GM19351 (cell line): ENCODE results near the gene OPTC.

ENCODE experiments used
- ATAC-seq: cut with Tn5 transposase; IDR thresholded peaks from one replicate; pipeline ENCODE4 v1.9.1; 2021; ENCODE audit warnings: mild to moderate bottlenecking, moderate library complexity; ENCODE audit not compliant: unreplicated experiment

Gene OPTC

DNA sequence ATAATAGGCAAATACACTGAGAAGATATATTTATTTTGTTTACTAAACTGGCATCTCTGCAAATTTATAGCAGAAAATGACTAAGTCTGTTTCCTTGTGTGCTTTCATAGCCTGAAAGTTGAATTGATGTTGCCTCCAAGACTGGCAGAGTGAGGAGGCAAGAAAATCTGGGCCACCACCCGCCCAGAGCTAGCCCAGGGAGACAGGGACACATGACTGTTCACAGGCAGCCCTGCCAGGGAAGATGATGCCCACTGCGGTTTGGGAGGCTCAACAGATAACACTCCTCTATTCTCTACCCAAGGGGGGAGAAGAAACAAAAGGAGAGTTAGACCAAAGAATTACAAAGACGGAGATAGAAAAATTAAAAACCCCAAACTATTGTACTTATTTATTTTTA, 37.1 kb downstream of the OPTC start:
- no peak for ATAC-seq

DNA sequence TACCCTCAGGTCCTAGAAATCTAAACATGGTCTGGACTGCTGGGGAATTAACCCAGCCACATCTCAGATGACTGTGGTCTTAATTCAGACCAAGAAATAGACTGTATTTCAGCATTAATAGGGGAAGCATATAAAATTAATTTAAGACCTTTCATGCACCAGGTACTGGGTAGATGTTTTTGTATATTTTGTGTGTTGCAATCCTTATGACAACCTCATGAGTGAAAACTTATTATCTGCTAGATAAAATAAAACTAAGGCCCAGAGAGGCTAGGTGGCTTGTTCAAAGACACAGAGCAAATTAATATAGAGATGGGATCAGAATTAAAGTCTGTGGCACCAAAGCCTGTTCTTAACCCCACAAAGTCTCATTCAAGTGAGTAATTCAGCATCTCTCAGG, 40.1 kb downstream of the OPTC start:
- no peak for ATAC-seq

DNA sequence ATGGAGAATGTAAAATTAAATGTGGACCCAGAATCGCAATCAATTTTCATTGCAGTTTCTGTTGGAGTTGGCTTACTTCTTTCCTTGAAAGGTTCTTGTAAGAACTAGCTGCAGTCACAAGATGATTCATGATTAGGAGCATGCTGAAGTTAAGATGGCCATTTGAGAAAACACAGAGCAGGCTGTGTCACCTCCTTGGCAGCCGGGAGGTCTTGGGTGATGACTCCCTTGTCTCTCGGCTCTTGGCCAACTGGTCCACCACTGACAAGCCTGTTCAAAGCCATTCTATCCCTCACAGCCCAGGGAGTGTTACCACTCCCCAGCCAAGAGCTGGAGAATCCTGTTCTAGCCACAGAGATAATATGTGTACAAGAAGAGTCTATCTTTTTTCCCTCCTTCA, 40.6 kb downstream of the OPTC start:
- no peak for ATAC-seq

DNA sequence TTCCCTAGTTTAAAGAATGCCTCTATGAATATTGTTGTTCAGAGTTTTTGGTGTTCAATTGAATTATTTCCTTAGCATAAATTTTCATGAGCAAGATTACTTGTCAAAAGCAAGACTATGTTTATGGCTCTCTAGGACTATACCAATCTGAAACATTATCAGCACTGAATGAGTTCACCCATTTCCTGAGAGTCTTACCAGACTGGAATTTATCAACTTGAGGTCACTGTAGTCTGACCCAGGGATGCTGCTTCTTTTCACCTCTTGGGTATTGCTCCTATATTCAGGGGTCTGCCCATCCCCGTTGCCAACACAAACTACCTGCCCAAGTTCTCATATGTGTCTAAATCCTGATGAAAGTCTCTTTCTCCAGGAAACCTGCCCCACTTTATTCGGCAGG, 42.6 kb downstream of the OPTC start:
- no peak for ATAC-seq

DNA sequence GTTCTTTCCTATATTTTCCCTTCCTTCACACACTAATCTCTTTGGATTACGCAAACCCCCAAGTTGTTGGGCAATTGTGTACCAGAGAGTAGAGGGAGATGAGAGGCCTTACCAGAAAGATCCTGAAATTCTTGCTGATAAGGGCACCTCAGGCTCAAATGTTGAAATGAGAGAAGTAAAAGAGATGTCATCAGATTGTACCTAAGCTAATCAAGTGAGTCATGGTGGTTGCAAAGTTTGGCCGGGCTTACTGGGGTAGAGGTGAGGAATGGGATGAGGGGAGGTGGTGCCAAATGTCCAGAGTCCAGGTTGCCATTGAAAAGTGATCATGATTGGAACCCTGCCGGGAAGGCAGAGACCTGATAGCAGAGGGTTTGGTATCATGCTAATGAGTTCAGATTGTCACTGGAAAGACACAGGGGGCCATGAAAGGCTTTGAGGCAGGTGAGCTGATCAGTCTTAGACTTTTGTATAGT, 43.1 kb downstream of the OPTC start:
- ATAC-seq = no peak

DNA sequence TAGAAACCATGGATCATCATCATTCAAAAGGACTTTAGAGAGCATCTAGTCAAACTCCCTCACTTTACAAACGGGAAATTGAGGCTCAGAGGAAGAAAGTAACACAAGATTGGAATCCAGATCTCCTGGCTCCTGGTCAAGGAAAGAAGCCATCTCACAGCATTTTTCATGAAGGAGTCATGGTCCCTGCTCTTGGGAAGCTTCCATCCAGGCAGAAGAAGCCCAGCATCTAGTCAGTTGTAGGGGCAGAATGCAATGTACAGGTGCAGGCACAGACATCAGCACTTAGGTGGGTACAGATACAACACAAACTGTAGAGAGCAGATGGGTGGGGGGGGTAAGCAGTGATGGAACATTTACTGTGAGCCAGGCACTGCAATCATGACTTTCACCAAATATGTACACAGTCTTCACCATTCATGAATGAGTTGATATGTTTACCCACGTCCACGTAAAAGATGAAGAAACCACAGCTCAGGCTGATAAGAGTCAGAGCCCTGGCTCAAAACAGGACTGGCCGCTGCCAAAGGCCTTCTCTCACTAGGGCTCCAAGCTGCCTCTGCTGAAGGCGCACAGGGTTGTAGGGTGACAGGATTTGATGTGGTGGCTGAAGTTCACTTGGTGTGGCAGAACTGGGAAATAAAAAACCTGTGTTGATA, 44.0 kb downstream of the OPTC start:
- no peak for ATAC-seq

DNA sequence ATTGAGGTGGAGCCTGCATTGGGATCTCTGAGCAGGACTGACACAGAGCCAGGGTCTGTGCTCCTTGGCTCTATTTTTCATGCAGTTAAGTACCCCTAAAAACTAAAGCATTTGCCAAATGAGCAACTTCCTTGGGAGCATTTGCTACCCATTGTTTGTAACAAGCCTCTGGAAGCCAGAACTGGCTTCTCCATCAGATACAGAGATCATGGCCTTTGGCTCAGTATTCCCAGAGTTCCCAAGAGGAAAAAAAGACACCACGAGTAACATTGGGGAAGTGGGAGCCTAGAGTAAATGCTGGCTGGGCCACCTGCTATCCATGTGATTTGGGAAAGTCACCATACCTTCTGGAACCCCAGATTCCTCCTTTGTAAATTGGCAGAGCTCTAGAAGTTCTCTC, 44.8 kb downstream of the OPTC start:
- ATAC-seq = no peak

DNA sequence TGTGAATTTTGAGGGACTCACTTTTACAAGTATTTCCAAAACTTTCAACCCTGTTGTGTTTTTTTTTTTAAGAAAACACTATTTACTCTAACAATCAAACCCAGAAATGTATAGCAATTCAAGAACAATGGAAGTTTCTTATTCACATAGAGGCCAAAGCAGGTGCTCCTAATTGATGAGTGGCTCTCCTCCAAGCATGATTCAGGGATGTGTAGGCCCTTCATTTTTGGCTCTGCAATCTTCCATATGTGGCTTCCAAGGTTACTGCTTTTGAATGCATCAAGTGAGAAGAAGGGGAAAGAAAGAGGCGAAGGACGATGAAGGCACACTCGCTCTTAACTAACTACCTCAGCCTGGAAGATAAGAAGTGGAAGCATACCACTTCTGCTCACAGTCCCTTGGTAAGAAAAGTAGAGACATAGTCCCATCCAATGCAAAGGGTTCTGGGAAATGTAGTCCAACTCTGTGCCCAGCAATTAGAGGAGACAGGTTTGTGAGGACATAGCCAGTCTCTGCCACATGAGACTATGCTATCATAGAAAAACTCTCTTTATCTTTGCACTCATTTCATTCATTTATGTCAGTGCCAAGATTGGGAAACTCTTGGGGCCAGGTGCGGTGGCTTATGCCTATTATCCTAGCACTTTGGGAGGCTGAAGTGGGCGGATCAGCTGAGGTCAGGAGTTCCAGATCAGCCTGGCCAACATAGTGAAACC, 46.0 kb downstream of the OPTC start:
- ATAC-seq = no peak

DNA sequence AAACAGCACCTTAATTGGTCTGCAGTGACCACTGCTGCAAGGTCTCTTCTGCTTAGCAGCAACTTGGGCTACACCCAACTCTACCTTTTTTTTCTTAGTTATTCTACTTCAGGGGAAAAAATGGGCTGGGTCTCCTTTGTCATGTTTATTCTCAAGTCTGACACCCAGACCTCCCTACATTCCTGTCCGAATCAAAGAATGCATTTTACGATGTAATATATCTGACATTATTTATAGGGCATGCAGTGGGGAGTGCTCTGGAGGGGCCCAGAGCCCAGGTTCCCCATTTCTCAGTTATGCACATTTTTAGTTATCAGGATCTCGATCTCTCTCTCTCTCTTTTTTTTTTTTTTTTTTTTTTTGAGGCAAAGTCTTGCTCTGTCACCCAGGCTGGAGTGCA, 50.5 kb downstream of the OPTC start:
- ATAC-seq = no peak

DNA sequence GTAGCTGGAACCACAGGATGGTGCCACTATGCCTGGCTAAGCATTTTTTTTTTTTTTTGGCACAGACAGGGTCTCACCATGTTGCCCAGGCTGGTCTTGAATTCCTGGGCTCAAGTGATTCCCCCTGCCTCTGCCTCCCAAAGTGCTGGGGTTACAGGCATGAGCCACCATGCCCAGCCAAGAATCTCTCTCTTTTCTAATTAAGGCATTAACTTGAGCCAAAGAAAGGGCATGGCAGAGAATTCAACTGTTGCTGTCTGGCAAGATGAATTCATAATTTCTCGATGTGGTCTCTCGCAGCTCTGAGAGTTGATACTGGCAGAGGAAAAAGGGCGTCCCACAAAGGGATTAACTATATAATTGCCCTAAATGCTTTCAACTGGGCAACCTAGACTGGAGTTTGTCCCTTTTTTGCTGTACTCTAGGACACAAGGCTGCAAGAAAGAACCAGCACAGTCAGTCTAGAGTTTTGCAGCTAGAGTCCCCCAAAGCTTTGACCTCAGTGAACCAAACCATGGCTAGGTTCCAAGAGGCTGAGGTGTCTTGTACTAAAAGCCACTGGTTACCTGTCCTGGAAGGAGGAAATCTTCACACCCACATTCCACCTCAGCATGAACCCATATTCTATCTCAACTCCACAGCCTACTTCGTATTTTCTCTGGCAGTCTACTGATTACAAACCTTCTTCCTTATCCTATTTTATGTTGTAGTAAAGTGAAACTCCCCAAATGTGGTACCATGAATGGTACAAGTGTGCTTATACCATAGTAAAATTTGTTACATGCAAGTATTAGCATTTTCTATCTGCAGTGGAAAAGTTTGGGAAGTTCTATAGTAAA, 51.2 kb downstream of the OPTC start:
- ATAC-seq = no peak

DNA sequence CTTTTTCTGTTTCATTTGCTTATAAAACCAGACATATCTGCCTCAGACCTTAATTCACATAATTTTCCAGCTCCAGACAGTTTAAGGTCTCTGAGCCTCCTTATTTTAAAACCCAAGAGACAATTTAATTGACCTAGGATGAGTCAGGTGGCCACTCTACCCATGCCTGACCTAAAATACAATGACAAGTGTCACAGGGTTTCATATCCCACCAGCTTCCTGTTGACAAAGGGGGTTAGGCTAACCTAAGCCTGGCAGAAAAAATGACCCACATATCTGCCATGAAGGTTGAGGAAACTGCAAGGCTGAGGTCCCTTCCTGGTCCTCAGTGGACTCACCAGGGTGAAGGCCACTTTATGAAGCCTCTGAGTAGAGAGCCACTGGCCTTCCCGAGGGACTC, 52.3 kb downstream of the OPTC start:
- no peak for ATAC-seq

DNA sequence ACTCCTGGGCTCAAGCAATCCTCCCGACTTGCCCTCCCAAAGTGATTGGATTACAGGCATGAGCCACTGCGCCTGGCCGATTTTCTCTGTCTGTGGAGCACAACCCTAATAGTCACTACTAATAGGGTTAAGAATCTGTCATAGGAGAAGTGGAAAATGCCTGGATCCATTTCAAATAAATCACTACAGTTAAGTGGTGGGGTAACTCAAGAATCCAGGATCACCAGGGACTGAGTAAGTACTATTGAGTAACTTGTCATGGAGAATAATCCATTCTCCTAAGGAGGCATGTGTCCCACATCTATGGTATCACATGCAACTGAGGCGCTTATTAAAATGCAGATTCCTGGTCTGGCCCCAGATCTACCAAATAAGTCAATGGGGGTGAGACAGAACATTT, 53.2 kb downstream of the OPTC start:
- ATAC-seq = no peak

DNA sequence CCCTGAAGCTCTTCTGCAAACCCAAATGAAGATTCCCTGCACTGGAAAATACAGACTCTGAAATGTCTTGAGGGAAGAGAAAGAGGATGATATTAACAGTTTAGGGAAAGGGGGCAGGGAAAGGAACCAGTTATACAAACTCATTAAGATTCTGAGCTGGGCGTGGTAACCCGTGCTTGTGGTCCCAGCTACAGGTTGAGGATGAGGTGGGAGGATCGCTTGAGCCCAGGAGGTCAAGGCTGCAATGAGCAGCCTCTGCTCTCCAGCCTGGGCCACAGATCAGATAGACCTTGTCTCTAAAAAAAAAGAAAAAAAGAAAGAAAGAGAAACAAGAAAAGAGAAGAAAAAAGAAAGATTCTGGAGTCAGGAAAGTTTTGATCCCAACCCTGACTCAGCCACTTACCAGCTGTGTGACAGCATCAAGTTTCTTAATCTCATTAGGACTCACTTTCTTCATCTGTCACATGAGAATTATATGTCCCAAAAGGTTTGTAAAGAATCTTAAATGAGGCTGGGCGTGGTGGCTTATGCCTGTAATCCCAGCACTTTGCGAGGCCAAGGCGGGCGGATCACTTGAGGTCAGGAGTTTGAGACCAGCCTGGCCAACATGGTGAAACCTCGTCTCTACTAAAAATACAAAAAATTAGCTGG, 53.9 kb downstream of the OPTC start:
- no peak for ATAC-seq

DNA sequence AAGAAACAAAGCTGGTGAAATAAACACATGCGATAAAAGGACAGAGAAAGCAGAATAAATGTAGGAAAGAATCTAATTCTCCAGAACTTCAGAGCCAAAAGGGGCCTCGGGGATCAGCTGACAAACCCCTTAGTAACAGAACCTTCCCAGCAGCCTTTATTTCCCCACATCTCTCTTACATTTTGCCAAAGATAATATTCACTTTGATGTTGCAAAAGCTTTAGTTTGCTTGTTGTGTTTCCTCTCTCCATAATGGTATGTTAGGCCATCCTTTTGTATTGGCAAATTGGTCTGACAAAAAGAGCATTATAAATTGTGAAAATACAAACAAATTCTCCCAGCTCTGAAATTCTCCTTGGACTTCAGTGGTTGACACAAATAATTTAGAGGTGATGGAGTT, 54.9 kb downstream of the OPTC start:
- no peak for ATAC-seq

DNA sequence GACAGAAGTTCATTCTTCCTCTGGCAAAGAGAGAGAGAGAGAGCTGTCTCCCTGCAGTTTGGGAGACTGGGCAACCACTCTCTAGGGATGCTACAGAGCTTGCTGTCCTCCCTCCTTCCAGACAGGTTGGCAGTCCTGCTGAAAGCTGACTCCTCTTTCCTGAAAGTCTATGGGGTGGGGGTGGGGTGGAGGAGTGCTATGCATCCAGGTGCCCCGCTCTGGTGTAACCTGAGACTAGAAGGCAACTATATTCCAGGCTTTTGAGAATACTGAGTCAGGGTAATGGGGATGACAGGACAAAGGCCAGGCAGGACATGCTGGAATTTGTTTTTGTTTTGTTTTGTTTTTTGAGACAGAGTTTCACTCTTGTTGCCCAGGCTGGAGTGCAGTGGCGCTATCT, 55.4 kb downstream of the OPTC start:
- ATAC-seq = no peak

DNA sequence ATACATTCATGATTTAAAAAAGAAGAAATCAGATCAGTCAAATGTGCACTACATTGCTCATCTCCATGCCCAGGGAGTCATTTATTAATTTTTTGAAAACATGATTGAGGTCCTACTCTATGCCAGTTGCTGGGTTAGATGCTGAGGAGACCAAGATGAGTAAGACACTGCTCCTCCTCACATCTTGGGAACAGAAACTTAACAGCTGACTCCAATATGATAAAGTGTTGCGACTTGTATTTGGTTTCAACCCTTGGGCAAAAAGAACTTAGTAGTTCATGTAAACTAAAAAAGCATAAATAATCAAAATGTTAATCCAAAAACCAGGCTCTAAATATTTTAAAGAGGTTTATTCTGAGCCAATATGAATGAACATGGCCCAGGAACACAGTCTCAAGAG, 56.9 kb downstream of the OPTC start:
- no peak for ATAC-seq

DNA sequence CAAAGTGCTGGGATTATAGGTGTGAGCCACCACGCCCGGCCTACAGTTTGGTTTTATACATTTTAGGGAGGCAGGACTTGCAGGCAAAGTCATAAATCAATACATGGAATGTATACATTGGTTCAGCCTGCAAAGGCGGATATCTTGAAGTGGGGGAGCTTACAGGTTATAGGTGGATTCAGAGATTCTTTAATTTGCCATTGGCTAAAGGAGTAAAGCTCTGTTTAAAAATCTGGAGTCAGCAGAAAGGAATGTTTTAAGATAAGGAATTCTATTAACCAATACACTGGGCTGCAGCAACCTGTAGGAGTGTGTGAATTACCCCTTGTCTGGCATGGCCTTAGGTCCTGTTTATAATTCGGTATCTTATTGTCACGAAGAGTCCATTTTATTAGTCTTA, 57.6 kb downstream of the OPTC start:
- ATAC-seq = no peak

DNA sequence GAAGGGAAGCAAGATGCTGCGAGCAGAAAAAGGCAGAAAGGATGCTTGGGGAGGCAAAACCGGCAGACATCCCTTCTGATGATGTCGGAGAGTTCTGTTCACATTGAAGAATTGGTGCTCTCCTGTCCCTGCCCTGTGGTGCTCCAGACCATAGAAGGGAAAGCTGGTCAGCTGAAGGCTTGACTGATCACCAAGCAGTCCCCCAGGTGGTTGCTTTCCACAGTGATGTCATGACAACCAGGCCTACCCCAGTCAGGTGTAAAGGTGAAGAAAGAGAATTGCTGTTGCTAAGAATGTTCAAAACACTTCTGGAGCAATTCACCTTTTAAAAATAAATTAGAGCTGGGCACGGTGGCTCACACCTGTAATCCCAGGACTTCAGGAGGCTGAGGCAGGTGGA, 59.5 kb downstream of the OPTC start:
- ATAC-seq = no peak

DNA sequence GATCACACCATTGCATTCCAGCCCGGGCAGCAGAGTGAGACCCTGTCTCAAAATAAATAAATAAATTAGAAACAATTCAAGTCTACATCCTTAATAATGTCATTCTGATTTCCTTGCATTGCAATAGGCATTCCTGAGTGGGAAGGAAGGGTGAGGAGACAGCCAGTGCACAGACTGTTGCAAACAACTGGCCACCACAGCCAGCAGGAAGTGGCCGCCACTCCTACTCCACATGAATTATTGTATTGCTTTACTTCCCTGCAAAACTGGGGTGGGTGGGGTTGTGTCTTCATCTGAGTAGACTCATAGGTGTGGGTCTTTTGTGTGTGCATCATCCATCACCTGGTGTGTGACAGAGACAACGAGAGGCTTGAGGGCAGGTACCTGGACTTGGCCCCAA, 60.1 kb downstream of the OPTC start:
- no peak for ATAC-seq

DNA sequence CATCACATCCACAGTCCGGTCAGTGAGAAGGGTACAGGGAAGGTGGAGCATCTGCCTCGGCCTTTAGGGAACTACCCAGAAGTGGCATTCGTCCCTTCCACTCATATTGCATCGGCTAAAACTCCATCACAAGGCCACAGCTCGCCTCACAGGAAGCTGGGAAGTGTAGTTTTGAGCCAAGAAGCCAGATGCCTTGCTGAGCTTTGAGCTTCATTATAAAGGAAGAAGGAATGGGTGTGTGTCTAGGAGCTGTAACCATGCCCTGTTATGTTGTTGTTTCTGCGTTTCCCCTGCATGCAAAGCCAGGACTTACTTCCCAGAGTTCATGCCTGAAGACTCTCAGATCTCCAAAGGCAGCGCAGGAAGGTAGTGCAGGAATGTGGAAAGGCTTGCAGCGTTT, 61.1 kb downstream of the OPTC start:
- ATAC-seq = no peak

DNA sequence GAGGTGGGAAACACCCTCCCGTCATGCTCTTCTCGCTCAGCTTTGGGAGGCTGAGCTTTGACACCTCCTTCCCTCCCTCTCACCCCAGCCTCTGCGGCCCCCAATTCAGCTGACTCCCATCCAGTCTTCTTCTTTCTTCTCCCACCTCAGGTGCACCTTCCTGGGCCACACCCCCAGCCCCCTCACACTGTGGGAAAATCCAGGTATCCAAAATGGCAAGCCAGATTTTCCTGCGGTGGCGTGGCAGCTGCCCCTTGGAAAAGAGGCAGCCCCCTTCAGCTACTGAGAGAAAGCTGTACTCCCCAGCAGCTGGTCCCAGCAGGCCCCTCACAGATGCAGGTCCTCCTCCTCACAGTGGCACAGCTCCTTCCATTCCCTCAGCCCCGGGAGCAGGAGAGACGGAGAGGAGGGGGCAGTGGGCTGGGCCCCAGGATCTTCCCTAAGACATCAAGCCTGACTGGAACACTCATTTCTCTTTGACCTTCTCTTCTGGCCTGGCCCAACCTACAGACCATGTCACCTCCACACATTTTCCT, 61.6 kb downstream of the OPTC start:
- no peak for ATAC-seq
